ENCODE results near the gene IYD.

GRCh38 chr6:150450918-150451317 is 82.1 kb downstream of the IYD start:
- TF ChIP-seq, protein P1, sequence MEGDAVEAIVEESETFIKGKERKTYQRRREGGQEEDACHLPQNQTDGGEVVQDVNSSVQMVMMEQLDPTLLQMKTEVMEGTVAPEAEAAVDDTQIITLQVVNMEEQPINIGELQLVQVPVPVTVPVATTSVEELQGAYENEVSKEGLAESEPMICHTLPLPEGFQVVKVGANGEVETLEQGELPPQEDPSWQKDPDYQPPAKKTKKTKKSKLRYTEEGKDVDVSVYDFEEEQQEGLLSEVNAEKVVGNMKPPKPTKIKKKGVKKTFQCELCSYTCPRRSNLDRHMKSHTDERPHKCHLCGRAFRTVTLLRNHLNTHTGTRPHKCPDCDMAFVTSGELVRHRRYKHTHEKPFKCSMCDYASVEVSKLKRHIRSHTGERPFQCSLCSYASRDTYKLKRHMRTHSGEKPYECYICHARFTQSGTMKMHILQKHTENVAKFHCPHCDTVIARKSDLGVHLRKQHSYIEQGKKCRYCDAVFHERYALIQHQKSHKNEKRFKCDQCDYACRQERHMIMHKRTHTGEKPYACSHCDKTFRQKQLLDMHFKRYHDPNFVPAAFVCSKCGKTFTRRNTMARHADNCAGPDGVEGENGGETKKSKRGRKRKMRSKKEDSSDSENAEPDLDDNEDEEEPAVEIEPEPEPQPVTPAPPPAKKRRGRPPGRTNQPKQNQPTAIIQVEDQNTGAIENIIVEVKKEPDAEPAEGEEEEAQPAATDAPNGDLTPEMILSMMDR (IDR thresholded peaks at IDR 0.05): no peak
- no peak for TF ChIP-seq POLR2A (IDR thresholded peaks at IDR 0.05)
